H1 (cell line): Measurements from ENCODE around the gene NRP2. TPM values are rescaled to one million over a fixed set of nuclear protein-coding genes. Genes with fewer than 3 reads are reported as not detected.

ENCODE experiments used
- CTCF ChIA-PET: fragments of 300-600 bp; sonication (Branson Sonifier 250); formaldehyde crosslinking; loops from one replicate; lab custom pipeline; 2021; ENCODE audit not compliant: partially characterized antibody; lab: Charles Lee
- POLR2A ChIA-PET: fragments of 300-600 bp; sonication (Branson Sonifier 250); formaldehyde crosslinking; loops from one replicate; lab custom pipeline; 2021; ENCODE audit warnings: inconsistent platforms; ENCODE audit not compliant: partially characterized antibody; lab: Charles Lee
- DNase-seq, 2 experiments: peaks; one replicate each; pipeline versions ENCODE4 v3.0.0 to v3.0.0-alpha.2; 2010 to 2022; ENCODE audit warnings: low spot score in 2 of 2, low read depth in 1 of 2, mixed read lengths in 1 of 2
- FAIRE-seq: peaks from 2 replicates; lab custom pipeline; 2011; peaks lifted over from hg19 to GRCh38; lab: Jason Lieb, UNC
- H2AFZ ChIP-seq: 2 replicates; pipeline ENCODE4 v1.8.1; 2012; ENCODE audit warnings: low read length, inconsistent platforms
- H2AK5ac ChIP-seq: 2 replicates; pipeline ENCODE4 v1.6.1; 2013; ENCODE audit warnings: low read depth, low read length
- H2BK120ac ChIP-seq: replicated peaks from 2 replicates; pipeline ENCODE3; 2013; ENCODE audit warnings: low read depth, low read length, inconsistent platforms
- H2BK12ac ChIP-seq: 2 replicates; pipeline ENCODE4 v1.6.1; 2013; ENCODE audit warnings: low read depth, low read length
- H2BK15ac ChIP-seq: 2 replicates; pipeline ENCODE4 v1.6.1; 2013; ENCODE audit warnings: low read length
- H2BK20ac ChIP-seq: 2 replicates; pipeline ENCODE4 v1.6.1; 2013; ENCODE audit warnings: low read length
- H2BK5ac ChIP-seq: 2 replicates; pipeline ENCODE4 v1.6.1; 2013; ENCODE audit warnings: low read depth, low read length
- H3K14ac ChIP-seq: 2 replicates; pipeline ENCODE4 v1.6.1; 2013; ENCODE audit warnings: inconsistent platforms; ENCODE audit not compliant: insufficient read length
- H3K18ac ChIP-seq: 2 replicates; pipeline ENCODE4 v1.6.1; 2013; ENCODE audit warnings: low read length; ENCODE audit errors: extremely low read depth
- H3K23ac ChIP-seq: 2 replicates; pipeline ENCODE4 v1.6.1; 2013; ENCODE audit warnings: inconsistent platforms; ENCODE audit not compliant: insufficient read length
- H3K23me2 ChIP-seq: 2 replicates; pipeline ENCODE4 v1.6.1; 2013; ENCODE audit warnings: low read depth, low read length
- H3K27ac ChIP-seq: 2 replicates; pipeline ENCODE4 v1.6.1; 2011; ENCODE audit warnings: low read depth, low read length, inconsistent platforms
- H3K27me3 ChIP-seq, 4 experiments: replicated peaks in 1 of 4; 1 replicate in 1 of 4; 2 replicates in 3 of 4; pipeline versions ENCODE4 v1.6.1 to v1.8.1; 2011 to 2013; ENCODE audit warnings: low read length in 3 of 4, mild to moderate bottlenecking in 3 of 4, inconsistent platforms in 2 of 4, mixed read lengths in 2 of 4, moderate library complexity in 1 of 4; ENCODE audit not compliant: control insufficient read depth in 3 of 4, insufficient read depth in 3 of 4; ENCODE audit errors: extremely low read depth in 1 of 4
- H3K36me3 ChIP-seq, 4 experiments: 2 replicates each; pipeline versions ENCODE4 v1.6.1 to v1.8.1; 2011 to 2013; ENCODE audit warnings: mild to moderate bottlenecking in 4 of 4, low read length in 3 of 4, moderate library complexity in 2 of 4, control low read depth in 1 of 4, inconsistent platforms in 1 of 4; ENCODE audit not compliant: insufficient read depth in 4 of 4, control insufficient read depth in 2 of 4
- H3K4ac ChIP-seq: replicated peaks from 2 replicates; pipeline ENCODE3; 2013; ENCODE audit warnings: low read length, low read depth, mixed read lengths, inconsistent platforms; ENCODE audit not compliant: insufficient read length
- H3K4me1 ChIP-seq, 4 experiments: replicated peaks in 1 of 4; 1 replicate in 1 of 4; 2 replicates in 3 of 4; pipeline versions ENCODE4 v1.6.1 to v1.8.1; 2011 to 2013; ENCODE audit warnings: low read length in 3 of 4, inconsistent platforms in 2 of 4, mixed read lengths in 1 of 4; ENCODE audit not compliant: insufficient read depth in 4 of 4, control insufficient read depth in 3 of 4
- H3K4me2 ChIP-seq, 2 experiments: 2 replicates each; pipeline versions ENCODE4 v1.6.1 to v1.8.1; 2011 to 2013; ENCODE audit warnings: low read depth in 2 of 2, low read length in 2 of 2, control low read depth in 1 of 2, inconsistent platforms in 1 of 2, mild to moderate bottlenecking in 1 of 2; ENCODE audit not compliant: insufficient read depth in 1 of 2
- H3K4me3 ChIP-seq, 4 experiments: fragments of 200-600, 300-600 bp in 1 of 4; sonication (generic), shearing (Covaris generic), sonication (Bioruptor Twin) in 1 of 4; 2 replicates each; pipeline versions ENCODE4 v1.5.1 to v1.8.1; 2011 to 2016; ENCODE audit warnings: low read length in 4 of 4, low read depth in 3 of 4, control low read depth in 2 of 4, inconsistent platforms in 2 of 4, mild to moderate bottlenecking in 2 of 4, mixed read lengths in 1 of 4, moderate library complexity in 1 of 4; ENCODE audit not compliant: insufficient read depth in 2 of 4; ENCODE audit errors: extremely low read depth in 1 of 4
- H3K56ac ChIP-seq: replicated peaks from 2 replicates; pipeline ENCODE3; 2013; ENCODE audit warnings: low read depth, mild to moderate bottlenecking, mixed read lengths, low read length, inconsistent platforms; ENCODE audit not compliant: insufficient read length
- H3K79me1 ChIP-seq: 2 replicates; pipeline ENCODE4 v1.6.1; 2013; ENCODE audit warnings: low read depth, low read length, control low read depth
- H3K79me2 ChIP-seq, 2 experiments: 2 replicates each; pipeline versions ENCODE4 v1.6.1 to v1.8.1; 2012 to 2013; ENCODE audit warnings: low read length in 2 of 2, mild to moderate bottlenecking in 2 of 2, inconsistent platforms in 1 of 2; ENCODE audit not compliant: insufficient read depth in 2 of 2, control insufficient read depth in 1 of 2
- H3K9ac ChIP-seq, 4 experiments: replicated peaks in 1 of 4; 1 replicate in 1 of 4; 2 replicates in 3 of 4; pipeline versions ENCODE4 v1.6.1 to v1.8.1; 2011 to 2013; ENCODE audit warnings: low read depth in 3 of 4, low read length in 3 of 4, control low read depth in 2 of 4, mild to moderate bottlenecking in 2 of 4, moderate library complexity in 2 of 4, inconsistent platforms in 1 of 4; ENCODE audit errors: extremely low read depth in 1 of 4
- H3K9me3 ChIP-seq, 2 experiments: 2 replicates each; pipeline versions ENCODE4 v1.6.1 to v1.8.1; 2012 to 2013; ENCODE audit warnings: mild to moderate bottlenecking in 2 of 2, moderate library complexity in 2 of 2, control low read depth in 1 of 2, inconsistent platforms in 1 of 2, low read depth in 1 of 2, low read length in 1 of 2, mixed read lengths in 1 of 2; ENCODE audit not compliant: insufficient read depth in 2 of 2
- H4K20me1 ChIP-seq, 2 experiments: replicated peaks in 1 of 2; 2 replicates each; pipeline versions ENCODE3 to v1.8.1; 2011 to 2013; ENCODE audit warnings: inconsistent platforms in 2 of 2, low read length in 2 of 2, mild to moderate bottlenecking in 1 of 2; ENCODE audit not compliant: insufficient read depth in 2 of 2, control insufficient read depth in 1 of 2
- H4K5ac ChIP-seq: 2 replicates; pipeline ENCODE4 v1.6.1; 2013; ENCODE audit warnings: low read length, low read depth, mixed read lengths, inconsistent platforms; ENCODE audit not compliant: insufficient read length
- H4K8ac ChIP-seq: 2 replicates; pipeline ENCODE4 v1.8.0; 2013; ENCODE audit warnings: mild to moderate bottlenecking, moderate library complexity, low read length, inconsistent platforms; ENCODE audit not compliant: insufficient read depth; ENCODE audit errors: extremely low read depth
- H4K91ac ChIP-seq: replicated peaks from 2 replicates; pipeline ENCODE3; 2013; ENCODE audit warnings: low read length, mixed read lengths, inconsistent platforms; ENCODE audit not compliant: insufficient read length
- JUN ChIP-seq: IDR thresholded peaks from 2 replicates; pipeline ENCODE4 v1.6.1; 2011; ENCODE audit warnings: low read depth, mild to moderate bottlenecking, improper control_type of control experiment, low read length
- JUND ChIP-seq: IDR thresholded peaks from 2 replicates; pipeline ENCODE4 v1.6.1; 2011; ENCODE audit warnings: mild to moderate bottlenecking, improper control_type of control experiment, low read length
- MAX ChIP-seq: IDR thresholded peaks from 2 replicates; pipeline ENCODE4 v1.6.1; 2012; ENCODE audit warnings: inconsistent platforms
- SP2 ChIP-seq: IDR thresholded peaks from 2 replicates; pipeline ENCODE4 v1.6.1; 2012; ENCODE audit warnings: mild to moderate bottlenecking, low read length, inconsistent platforms
- SP4 ChIP-seq: IDR thresholded peaks from 2 replicates; pipeline ENCODE4 v1.6.1; 2012; ENCODE audit warnings: low read length, inconsistent platforms
- USF2 ChIP-seq: IDR thresholded peaks from 2 replicates; pipeline ENCODE4 v1.6.1; 2011; ENCODE audit warnings: low read length, improper control_type of control experiment
- WGBS, 2 experiments: shearing (Covaris generic) in 1 of 2; methylation state at CpG; one replicate each; pipeline versions ENCODE4 v1.1.6 to v1.1.7; 2013 to 2015; ENCODE audit warnings: low lambda C conversion rate in 2 of 2, mixed read lengths in 2 of 2, inconsistent platforms in 1 of 2, low coverage in 1 of 2, missing lambda C conversion rate in 1 of 2; ENCODE audit not compliant: insufficient replicate concordance in 2 of 2, insufficient coverage in 1 of 2, insufficient read length in 1 of 2; ENCODE audit errors: extremely low coverage in 1 of 2, missing lambda C conversion rate in 1 of 2; 5-methylcytosine and 5-hydroxymethylcytosine counted together
- polyA plus RNA-seq, 7 experiments: library from polyadenylated mRNA; depleted of rRNA in 3 of 7; stranded (reverse) in 5 of 7; unstranded in 2 of 7; fragments of >200 nt in 5 of 7; fragments of 200-250 nt in 2 of 7; gene quantifications; 1 replicate in 5 of 7; 2 replicates in 1 of 7; 4 replicates in 1 of 7; pipeline versions ENCODE4 v1.2.1 to v1.2.3, GENCODE V29; 2011 to 2013; ENCODE audit warnings: missing spikeins in 2 of 7, mixed read lengths in 2 of 7
- total RNA-seq: library from RNA; stranded (reverse); fragmentation: NEBNext Ultra II Directional; extraction: Animal tissue kit (Norgen Biotek cat#: 25700); gene quantifications from 2 replicates; pipeline ENCODE4 v1.2.1, GENCODE V29; 2021

NRP2 gene
- total and polyA plus RNA-seq, 2 of the 8 experiments (the other 6 are each of a cell fraction or from before 2014, with no cell fraction given), result 32.0 to 37.8 TPM

- Histone ChIP-seq H4K5ac (no peak overlapping the region), H3K14ac (no peak overlapping the region), H3K4me1 (peaks cover 5 to 23% (median 14%) of the 10 kb centered on the region in 4 experiments), H3K4me2 (no peak overlapping the region), H2AFZ (no peak overlapping the region), H2BK5ac (no peak overlapping the region), H3K79me2 (peaks cover 0 to 10% of the 10 kb centered on the region in 2 experiments; a peak in 1 of 4 replicates), H4K8ac (no peak overlapping the region), H3K9ac (no peak overlapping the region), H3K4me3 (no peak overlapping the region), H3K27ac (no peak overlapping the region), H3K9me3 (no peaks in the 10 kb centered on the region; a peak in 1 of 4 replicates), H2BK12ac (no peak overlapping the region)
- CTCF ChIA-PET, result interaction anchor here (0.6 to 1.7 kb wide), 9 partner anchors 10 to 214 kb away, joined by 3 to 7 read pairs (median 3); no protein-coding TSS in a partner anchor
- FAIRE-seq, result peak; percentile 7
- POLR2A ChIA-PET, result interaction anchor here (0.9 kb wide), 1 partner anchor 11 kb away, joined by 3 read pairs; no protein-coding TSS in a partner anchor
- no peak for DNase-seq
- WGBS, 2 experiments, result 72% methylated on average over 7 of the region's 7 CpGs; no CpG with 5 or more reads in 1 of the 2 experiments
- TF ChIP-seq MAX, result no peak
- TF ChIP-seq SP4, result no peak
- no peak for TF ChIP-seq JUND
- TF ChIP-seq USF2, result no peak
- TF ChIP-seq JUN, result no peak
- TF ChIP-seq SP2, result no peak
- TF ChIP-seq, all 59 proteins: peak for 0
- no peaks in the 10 kb centered on the region for H3K23me2 ChIP-seq
- no peaks in the 10 kb centered on the region for H3K79me1 ChIP-seq
- H3K27me3 ChIP-seq, result no peaks in the 10 kb centered on the region
- no peak overlapping the region for H3K4ac ChIP-seq
- H3K18ac ChIP-seq, result no peak overlapping the region
- no peak overlapping the region for H2BK20ac ChIP-seq
- no peak overlapping the region for H2AK5ac ChIP-seq
- no peaks in the 10 kb centered on the region for H4K20me1 ChIP-seq
- H2BK120ac ChIP-seq, result no peak overlapping the region
- no peak overlapping the region for H2BK15ac ChIP-seq
- H3K23ac ChIP-seq, result no peak overlapping the region
- H3K56ac ChIP-seq, result no peak overlapping the region
- H3K36me3 ChIP-seq, result peaks cover 0 to 6% (median 0%) of the 10 kb centered on the region in 4 experiments; a peak in 1 of 8 replicates
- H4K91ac ChIP-seq, result no peak overlapping the region
Measured at GRCh38 chr2:205698286-205699268, 16.3 kb downstream of the NRP2 start.
